HG02970 (cell line): ENCODE results near the gene CFHR1.
A peak's percentile ranks its signal among the peaks of the same experiment; 100 is the strongest.
"Not testable (repeated sequence)": the region's sequence is repeated elsewhere in the genome, so short reads cannot be mapped to it uniquely, and the experiment has no call there.

Experiments used
- ATAC-seq: cut with Tn5 transposase; IDR thresholded peaks from one replicate; pipeline ENCODE4 v1.9.1; 2021; ENCODE audit warnings: mild to moderate bottlenecking, moderate library complexity, moderate number of reproducible peaks; ENCODE audit not compliant: unreplicated experiment, low FRiP score

Gene CFHR1

GRCh38 chr1:196819531-196819930 lies at the start of gene CFHR1:
Gene CFHR1 (plus strand): TSS chr1:196819731. CDS start chr1:196819845, 114 bp downstream.
- ATAC-seq, result not testable (repeated sequence)

GRCh38 chr1:196769823-196770222 lies 49.7 kb upstream of the CFHR1 start:
- not testable (repeated sequence) for ATAC-seq

GRCh38 chr1:196773713-196774112 lies 45.8 kb upstream of the CFHR1 start:
- ATAC-seq, result no peak

- no peak for ATAC-seq
Measured at GRCh38 chr1:196774175-196774574, 45.4 kb upstream of the CFHR1 start.

- no peak for ATAC-seq
Measured at GRCh38 chr1:196774603-196775002, 44.9 kb upstream of the CFHR1 start, which contains the start of gene CFHR3. Gene CFHR3 (plus strand): TSS chr1:196774840. CDS start chr1:196774887, 47 bp downstream.

- ATAC-seq, result no peak
Measured at GRCh38 chr1:196777603-196778002, 41.9 kb upstream of the CFHR1 start.

- no peak for ATAC-seq
Measured at GRCh38 chr1:196779093-196779492, 40.4 kb upstream of the CFHR1 start.

GRCh38 chr1:196791252-196791651 lies 28.3 kb upstream of the CFHR1 start:
- ATAC-seq, result not testable (repeated sequence)

GRCh38 chr1:196794103-196794502 lies 25.4 kb upstream of the CFHR1 start:
- not testable (repeated sequence) for ATAC-seq

GRCh38 chr1:196797891-196798290 lies 21.6 kb upstream of the CFHR1 start:
- no peak for ATAC-seq

- not testable (repeated sequence) for ATAC-seq
Measured at GRCh38 chr1:196801920-196802319, 17.6 kb upstream of the CFHR1 start.

GRCh38 chr1:196808529-196809235 lies 10.8 kb upstream of the CFHR1 start:
- ATAC-seq, result no peak

- ATAC-seq, result not testable (repeated sequence)
Measured at GRCh38 chr1:196817442-196817841, 2.1 kb upstream of the CFHR1 start.

GRCh38 chr1:196827860-196828259 lies 8.3 kb downstream of the CFHR1 start:
- peak; percentile 71 for ATAC-seq

GRCh38 chr1:196849613-196850492 lies 30.3 kb downstream of the CFHR1 start:
- ATAC-seq, result not testable (repeated sequence)

- ATAC-seq, result no peak
Measured at GRCh38 chr1:196856053-196856452, 36.5 kb downstream of the CFHR1 start.

GRCh38 chr1:196857188-196857587 lies 37.7 kb downstream of the CFHR1 start:
- ATAC-seq, result no peak

- ATAC-seq, result no peak
Measured at GRCh38 chr1:196858811-196859210, 39.3 kb downstream of the CFHR1 start.

- ATAC-seq, result no peak
Measured at GRCh38 chr1:196860323-196860884, 40.9 kb downstream of the CFHR1 start.

- no peak for ATAC-seq
Measured at GRCh38 chr1:196861429-196861828, 41.9 kb downstream of the CFHR1 start.

- ATAC-seq, result no peak
Measured at GRCh38 chr1:196866974-196867373, 47.4 kb downstream of the CFHR1 start.
